D721Med (cell line): ENCODE measurements around the gene CIDEA.

Experiments
- DNase-seq: peaks from one replicate; pipeline ENCODE4 v3.0.0; 2011; ENCODE audit warnings: low spot score; ENCODE audit not compliant: insufficient read length
- FAIRE-seq: peaks from 2 replicates; lab custom pipeline; 2011; peaks lifted over from hg19 to GRCh38; lab: Jason Lieb, UNC
- CTCF ChIP-seq: IDR thresholded peaks from 2 replicates; pipeline ENCODE4 v1.5.1; 2012; ENCODE audit warnings: mild to moderate bottlenecking, control low read depth; ENCODE audit not compliant: insufficient read depth; ENCODE audit errors: missing control alignments

The CIDEA gene

DNA sequence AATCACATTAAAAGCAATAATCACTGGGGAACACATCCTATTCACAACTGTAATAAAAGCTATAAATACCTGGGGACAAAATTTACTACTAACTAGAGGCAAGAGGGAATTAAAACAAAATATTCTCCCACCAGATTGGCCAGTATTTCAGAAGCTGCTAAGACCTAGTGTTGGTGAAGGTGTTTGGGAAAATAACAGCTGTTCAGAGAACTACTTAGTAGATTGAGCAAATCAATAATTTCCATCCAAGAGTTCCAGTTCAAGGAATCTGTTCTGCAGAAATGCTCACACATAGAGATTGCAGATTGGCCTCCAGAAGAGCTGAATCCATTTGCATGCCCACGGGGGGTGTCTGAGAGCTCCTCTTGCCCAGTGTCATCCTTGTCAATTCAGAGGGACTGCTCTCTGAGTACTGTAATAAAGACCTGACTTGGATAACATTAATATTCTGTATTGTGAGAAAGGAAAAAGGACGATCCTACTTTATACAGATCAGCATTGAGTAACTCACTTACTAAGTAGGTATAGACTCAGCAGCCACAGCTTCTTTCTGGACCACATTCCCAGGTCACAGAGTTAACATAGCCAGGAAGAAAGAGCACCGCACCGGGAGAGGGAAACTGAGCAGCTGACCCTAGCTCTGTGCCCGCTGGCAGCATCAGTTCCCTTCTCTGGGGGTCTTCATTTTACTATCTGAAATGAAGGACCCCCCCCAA is 59.5 kb downstream of the CIDEA start:
- DNase-seq, result no peak
- FAIRE-seq, result no peak
- TF ChIP-seq CTCF, result no peak

DNA sequence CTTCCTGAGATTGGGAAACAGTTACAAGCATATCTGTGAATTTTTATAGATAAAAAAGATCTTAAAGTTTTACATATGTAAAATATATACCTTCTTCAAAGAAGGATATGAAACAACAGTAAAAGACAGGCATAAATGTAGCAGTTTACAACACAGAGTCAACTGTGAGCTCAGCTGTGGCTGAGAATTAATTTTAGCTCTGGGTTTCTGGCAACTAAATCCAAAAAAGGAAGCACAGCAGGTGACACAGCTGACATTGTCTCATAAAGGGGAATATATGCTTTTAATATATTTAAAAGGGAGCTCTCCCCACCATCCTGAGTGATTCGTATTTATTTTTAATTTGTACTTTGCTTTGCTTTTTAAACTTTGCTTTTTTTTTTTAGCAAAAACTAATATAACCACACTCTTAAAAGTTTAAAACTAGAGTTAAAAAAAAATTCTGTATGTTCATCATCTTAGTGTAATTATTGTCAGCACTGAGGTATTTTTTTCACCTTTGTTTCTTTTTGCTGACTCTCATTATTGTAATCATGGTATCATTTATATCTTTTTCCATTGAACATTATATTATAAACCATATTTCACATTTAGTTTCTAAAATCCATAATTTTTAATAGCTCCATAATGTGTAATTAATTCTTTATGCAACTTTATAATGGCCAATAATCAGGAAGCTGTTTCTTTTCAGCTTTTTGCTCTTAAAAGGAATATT is 60.6 kb downstream of the CIDEA start:
- no peak for DNase-seq
- FAIRE-seq, result no peak
- no peak for TF ChIP-seq CTCF

DNA sequence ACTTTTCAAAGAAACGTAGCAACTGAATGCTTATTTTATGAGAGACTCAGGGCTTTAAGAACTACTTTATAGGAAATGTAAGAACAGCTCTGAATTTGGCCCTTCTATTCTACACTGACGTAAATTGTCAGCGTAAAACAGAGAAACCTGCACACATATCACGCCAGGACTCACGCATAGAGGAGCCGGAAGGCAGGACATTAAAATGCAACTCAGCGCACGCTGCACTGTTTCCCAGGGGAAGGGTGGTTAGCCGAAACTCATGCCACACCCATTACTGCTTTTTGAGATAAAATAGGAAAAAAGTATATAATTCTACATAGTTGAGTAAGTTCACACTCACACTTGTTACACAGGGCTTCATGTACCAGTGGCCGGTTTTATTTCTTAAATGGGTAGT is 61.3 kb downstream of the CIDEA start:
- FAIRE-seq (no peak), DNase-seq (no peak)
- no peak for TF ChIP-seq CTCF

- DNase-seq (no peak), FAIRE-seq (no peak)
- TF ChIP-seq CTCF, result no peak
Observed at GRCh38 chr18:12315911-12316310, 61.8 kb downstream of the CIDEA start.

DNA sequence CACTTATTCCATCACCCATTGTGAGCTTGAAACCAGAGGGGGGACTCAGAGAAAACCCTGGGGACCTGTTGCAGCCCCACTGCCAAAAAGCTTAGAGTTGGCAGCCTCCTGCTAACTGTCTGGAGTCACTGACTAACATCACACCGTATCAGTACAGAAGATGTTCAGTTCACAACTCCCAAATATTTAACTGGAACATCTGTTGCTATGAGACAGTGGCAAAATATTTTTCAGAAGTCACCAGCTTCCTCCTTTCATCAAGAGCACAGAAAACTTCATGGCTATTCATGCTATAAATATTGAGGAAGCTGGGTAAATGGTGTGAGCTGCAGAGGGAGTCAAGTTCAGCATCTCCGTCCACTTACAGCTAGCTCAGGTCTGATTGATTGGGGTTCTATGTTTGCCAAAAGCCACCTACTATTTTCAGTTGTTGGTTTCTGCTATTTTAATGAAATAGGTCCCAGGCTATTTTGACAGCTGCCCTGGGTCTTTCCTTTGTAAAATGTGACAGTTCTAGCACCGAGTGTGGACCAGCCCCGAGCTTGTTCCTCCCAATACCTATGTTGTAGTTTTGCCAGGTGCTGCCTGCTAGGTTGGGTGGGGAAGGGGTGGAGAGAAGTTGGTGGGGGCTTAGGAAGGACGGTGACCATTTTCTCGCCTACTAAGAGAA is 63.6 kb downstream of the CIDEA start:
- FAIRE-seq (no peak), DNase-seq (no peak)
- no peak for TF ChIP-seq CTCF

- no peak for FAIRE-seq
- DNase-seq, result no peak
- no peak for TF ChIP-seq CTCF
Observed at GRCh38 chr18:12318334-12318697, 64.2 kb downstream of the CIDEA start.
